Right renal cortex interstitium (tissue), 3 donors: ENCODE results near the gene EGFR. TPM values are rescaled to one million over a fixed set of nuclear protein-coding genes. Genes with fewer than 3 reads are reported as not detected.

Experiments used
- DNase-seq, 3 donors: peaks; one replicate each; pipeline ENCODE4 v3.0.0-alpha.2; 2013; ENCODE audit warnings: low read depth in 3 of 3, low spot score in 2 of 3
- polyA plus RNA-seq, 3 donors: library from polyadenylated mRNA; unstranded; fragments of 120-200 nt; gene quantifications; one replicate each; pipeline ENCODE4 v1.2.1, GENCODE V29; 2013; ENCODE audit not compliant: insufficient read length in 3 of 3

Gene EGFR
- polyA plus RNA-seq, 3 donors: 30.9 to 32.3 (median 31.1) TPM

DNA sequence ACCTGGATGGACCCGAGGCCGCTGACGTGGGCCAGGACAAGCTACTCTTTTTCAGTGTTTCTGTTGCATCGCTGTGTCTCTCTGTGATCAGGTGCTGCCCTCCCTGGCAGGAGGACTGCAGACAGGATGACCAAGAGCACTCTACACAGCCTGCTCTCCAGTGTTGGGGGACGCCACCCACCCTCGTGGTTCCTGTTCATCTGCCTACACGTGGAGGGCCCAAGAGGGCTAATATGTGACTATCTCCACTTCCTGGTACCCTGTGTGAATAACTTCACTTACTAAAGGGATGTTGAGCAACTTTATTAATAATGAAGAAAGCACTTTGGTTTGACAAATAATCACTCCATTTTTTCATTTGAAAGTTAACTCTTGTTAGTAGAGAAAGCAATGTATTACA is 101.3 kb downstream of the EGFR start:
- no peak for DNase-seq

DNA sequence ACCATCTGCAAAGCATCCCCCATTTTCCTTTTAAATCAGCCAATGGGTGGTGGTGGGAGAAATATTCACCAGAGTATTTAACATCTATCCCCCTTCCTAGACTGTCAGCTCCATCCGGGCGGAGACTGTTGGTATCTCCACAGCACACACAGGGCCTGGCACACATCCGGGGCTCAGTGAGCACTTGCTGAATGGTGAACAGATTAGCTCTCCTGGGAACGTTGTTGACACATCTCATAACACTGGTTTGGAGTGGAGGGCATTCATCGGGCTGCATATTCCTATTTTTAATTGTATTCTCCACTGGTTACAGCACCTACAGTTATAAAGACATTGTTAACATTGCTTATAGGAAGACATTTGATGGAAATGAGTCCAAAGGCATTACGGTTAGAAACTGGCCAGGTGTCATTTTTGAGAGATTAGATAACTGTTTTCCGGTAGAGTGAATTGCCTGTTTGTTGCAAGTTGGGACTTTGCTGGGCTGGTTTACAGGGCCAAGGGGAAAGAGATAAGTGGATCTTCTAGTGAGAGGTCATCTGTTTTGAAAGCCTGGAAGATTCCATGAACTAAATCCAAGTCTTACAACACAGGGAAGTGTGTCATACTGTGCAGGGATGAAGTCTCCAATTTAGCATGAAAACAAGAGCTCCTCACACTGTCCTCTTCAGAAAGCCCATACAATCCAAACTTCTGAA is 101.8 kb downstream of the EGFR start:
- no peak for DNase-seq

GRCh38 chr7:55121249-55121648 is 102.4 kb downstream of the EGFR start:
- DNase-seq: no peak

DNA sequence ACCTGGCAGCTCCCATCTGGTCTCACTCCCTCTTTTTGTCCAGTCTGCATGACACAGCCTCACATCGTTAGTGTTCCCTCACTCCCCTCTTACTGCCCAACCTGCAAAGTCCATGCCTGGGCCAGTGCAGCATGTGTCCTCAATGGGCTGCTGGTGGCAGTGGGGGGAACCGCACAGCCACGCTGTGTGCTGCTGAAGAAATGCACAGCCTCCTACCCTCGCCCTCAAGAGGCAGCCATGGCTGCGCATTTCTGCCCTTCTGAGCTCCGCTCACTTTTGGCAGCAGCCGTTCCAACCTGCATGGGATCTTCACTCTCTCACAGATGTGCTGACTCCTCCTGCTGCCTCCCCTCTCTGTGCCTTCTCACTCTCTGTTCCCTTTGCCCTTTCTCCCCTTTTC is 103.4 kb downstream of the EGFR start:
- no peak for DNase-seq

DNA sequence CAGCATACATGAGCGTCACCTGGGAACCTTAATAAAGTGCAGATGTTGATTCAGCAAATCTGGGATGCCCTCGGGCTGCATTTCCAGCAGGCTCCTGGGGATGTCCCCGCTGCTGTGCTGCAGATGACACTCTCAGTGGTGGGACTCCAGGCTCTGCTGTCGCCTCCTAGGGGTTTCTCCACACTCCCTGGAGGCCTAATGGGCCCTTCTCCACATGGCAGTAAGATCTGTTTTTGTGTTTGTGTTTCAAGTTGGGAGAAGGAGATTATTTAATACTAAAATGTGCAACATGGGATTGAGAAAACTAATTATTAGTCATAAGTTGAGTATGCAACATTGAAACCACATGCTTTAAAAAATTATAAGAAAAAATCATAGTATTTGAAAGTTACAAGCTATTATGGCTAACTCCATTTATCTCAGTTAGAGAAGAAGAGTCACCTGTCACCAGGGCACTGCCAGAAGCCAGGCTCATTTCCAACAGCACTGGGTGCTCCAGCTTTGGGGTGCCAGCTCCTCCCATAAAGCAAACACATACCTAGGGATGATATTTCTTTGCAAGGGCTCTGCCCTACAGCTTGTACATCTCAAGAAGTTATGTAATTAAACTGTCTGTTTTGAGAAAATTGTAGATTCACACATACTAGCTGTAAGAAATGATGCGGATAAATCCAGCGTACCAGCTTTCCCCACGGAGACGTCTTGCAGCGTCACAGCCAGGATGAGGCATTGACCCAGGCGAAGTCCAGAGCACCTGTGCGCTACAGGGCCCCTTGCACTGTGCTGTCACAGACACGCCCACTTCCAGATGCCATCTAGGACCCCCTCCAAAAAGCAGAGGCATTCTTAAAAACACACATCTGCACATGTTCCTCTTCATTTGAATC is 106.4 kb downstream of the EGFR start:
- no peak for DNase-seq

- no peak for DNase-seq
Measured at GRCh38 chr7:55127135-55127551, 108.3 kb downstream of the EGFR start.

DNA sequence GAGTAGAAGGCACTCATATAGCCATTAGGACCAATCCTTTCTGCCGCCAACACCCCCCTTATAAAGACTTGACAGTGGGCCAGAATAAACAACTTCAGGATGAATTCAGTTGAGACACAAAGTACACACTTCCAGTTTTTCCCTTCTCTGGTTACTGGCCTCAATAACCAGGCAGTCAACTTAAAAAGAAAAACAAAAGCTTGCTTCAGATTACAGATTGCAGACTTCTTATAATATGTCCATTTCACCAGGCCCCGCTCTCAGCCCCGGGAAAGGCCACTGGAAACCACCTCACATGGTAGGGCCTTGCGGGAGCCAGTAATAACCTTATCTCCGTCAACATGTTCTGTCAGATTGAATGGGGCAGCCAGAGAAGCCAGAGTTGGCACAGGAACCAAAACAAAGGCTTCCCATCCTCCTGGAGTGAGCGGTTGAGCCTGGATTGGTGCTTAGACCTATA is 108.8 kb downstream of the EGFR start:
- no peak for DNase-seq

DNA sequence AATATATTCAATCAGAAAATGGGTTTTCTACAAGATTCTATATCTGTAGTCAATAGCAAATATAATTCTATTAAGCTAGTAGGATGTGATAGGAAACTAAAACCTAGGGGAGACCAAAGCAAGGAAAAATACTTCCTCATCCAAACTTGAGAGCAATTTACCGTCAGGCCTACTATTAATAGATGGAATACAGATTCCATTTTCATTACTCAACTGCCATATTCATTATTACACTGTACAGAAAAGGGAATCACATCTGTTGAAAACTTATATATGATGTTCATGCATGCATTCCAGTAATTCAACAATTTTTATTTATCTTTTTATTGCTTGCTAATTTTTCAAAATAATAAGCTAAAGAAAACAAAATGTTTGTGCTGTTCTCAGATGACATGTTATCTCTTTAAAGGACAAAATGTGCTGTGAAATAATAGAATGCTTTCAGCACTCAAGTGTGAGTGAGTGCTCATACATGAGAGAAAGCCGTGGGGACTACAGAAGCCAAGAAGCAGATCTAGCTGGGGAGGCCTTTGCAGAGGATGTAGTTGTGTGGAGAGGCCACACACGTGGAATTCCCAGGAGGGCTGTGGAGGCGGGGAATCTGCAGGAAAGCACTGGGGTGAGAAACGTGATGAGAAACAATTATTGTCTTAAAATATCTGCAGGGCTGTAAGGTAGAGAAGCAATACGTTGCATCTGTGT is 110.0 kb downstream of the EGFR start:
- DNase-seq: no peak

DNA sequence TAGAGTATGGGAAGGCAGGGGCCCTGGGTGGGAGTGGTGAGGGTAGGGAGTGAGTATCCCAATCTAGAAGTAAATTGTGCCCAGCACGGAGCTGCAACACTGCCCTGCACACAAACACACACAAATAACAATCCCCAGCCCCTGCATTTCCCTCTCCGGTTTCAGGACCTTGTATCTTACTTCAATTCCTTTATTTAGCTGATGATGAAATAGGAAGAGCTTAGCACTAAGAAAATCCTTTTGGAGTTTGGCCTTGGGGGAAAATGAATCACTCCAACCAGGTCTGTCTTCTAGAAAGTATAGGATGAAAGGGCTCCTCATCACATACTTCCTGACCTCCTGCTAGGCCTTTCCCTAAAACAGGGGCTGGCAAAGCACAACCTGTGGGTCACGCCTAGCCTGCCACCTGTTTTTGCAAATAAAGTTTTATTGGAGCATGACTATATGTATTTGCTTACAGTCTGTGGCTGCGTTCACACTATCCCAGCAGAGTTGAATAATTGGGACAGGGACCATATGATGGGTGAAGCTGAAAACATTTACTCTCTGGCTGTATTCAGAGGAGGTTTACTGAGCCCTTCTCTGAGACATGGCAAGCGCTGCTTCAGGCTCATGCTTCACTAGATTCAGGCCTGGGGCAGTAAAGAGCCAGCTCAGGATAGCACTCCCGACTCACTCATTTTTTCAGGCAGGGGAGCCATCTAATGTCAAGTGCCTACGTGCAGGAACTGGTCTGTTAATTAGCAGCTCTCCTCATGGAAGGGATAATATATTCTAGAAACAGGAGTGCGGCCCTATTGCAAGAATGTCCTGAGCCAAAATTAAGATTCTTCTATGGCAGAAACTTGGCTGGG is 111.0 kb downstream of the EGFR start:
- no peak for DNase-seq

GRCh38 chr7:55130395-55131141 is 111.8 kb downstream of the EGFR start:
- no peak for DNase-seq

DNA sequence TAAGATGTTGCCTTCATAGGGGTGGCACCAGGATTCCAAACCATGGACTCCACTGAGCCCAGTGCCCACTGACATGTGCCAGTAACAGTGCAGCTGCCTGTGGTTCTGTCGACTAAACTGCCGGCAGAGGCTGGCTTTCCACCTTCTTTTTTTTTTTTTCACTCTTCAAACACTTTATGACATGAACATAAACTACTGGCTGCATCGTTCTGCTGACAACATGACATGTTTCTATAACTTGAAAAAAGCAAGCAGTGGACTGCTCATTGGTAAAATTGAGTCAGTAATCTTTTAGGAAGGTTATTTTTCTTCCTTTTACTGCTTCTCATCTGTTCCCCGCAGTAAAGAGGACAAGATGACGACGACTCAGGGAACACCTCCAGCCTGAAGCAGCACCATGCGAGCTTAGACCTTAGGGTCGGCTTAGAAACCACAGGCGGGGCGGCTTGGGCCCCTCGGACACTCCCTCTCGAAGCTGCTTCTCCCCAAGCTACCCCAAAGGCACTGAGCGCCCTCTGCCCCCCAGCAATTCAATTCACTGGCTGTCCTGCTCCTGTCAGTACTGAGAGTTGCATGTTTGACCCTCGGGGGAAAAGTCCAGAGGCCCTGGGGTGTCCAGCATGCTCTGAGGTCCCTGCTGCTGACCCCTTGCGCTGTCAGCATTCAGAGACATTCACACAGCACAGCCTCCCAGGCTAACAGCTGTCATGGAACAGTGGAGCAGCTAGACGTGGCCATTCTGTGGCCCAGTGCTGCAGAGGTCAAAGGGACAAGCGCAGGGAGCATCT is 112.5 kb downstream of the EGFR start:
- no peak for DNase-seq

GRCh38 chr7:55132550-55132889 is 113.7 kb downstream of the EGFR start:
- DNase-seq: no peak

GRCh38 chr7:55132890-55133551 is 114.2 kb downstream of the EGFR start:
- DNase-seq: no peak

- no peak for DNase-seq
Measured at GRCh38 chr7:55133630-55134358, 115.0 kb downstream of the EGFR start.

DNA sequence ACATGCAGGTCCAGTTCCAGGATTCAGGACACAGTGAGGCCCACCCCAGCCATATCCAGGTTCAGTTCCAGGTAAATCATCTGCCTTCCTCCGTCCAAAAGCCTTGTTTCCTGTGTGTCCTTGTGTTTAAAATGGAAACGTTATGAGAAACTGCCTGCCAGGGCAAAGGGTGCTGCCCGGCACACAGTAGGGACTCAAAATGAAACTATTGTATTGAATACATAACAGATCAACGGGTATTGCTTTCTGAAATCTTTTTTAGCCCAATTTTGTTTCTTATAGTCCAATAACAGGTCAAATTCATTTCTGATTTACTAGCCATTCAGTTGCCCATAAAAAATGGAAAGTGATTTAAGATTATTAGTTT is 115.5 kb downstream of the EGFR start:
- DNase-seq: no peak

GRCh38 chr7:55134786-55135185 is 116.0 kb downstream of the EGFR start:
- no peak for DNase-seq

- DNase-seq: no peak
Measured at GRCh38 chr7:55135462-55135861, 116.6 kb downstream of the EGFR start.

DNA sequence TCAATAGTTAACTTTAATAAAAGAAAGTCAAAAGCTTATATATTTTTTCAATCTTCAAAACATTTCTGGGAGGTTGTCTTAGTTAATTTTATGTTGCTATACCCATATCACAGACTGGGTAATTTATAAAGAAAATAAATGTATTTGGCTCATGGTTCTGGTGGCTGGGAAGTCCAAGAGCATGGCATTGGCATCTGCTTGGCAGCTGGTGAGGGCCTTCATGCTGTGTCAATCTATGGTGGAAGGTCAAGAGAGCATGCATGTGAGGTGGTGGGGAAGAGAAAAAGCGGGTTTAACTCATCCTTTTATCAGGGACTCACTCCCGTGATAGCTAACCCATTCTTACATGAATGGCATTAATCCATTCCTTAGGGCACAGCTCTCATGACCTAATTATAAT is 119.8 kb downstream of the EGFR start:
- no peak for DNase-seq
